GM04504 (cell line): ENCODE data around the gene CHRNG.
"Not testable (repeated sequence)": the region's sequence is repeated elsewhere in the genome, so short reads cannot be mapped to it uniquely, and the experiment has no call there.

Experiments
- DNase-seq: peaks from one replicate; pipeline ENCODE4 v3.0.0-alpha.2; 2012; ENCODE audit warnings: low read depth

Gene CHRNG

GRCh38 chr2:232528746-232529460 is 10.6 kb upstream of the CHRNG start:
- no peak for DNase-seq

- no peak for DNase-seq
Measured at GRCh38 chr2:232529806-232530547, 9.5 kb upstream of the CHRNG start.

- no peak for DNase-seq
Measured at GRCh38 chr2:232530626-232531260, 8.7 kb upstream of the CHRNG start.

GRCh38 chr2:232532419-232532818 is 7.1 kb upstream of the CHRNG start:
- no peak for DNase-seq

- DNase-seq, result not testable (repeated sequence)
Measured at GRCh38 chr2:232532821-232533220, 6.7 kb upstream of the CHRNG start.

GRCh38 chr2:232533944-232534710 is 5.4 kb upstream of the CHRNG start:
- no peak for DNase-seq

- DNase-seq, result no peak
Measured at GRCh38 chr2:232534940-232535651, 4.4 kb upstream of the CHRNG start.

- no peak for DNase-seq
Measured at GRCh38 chr2:232535761-232536530, 3.5 kb upstream of the CHRNG start.

- no peak for DNase-seq
Measured at GRCh38 chr2:232537079-232537478, 2.4 kb upstream of the CHRNG start.

- no peak for DNase-seq
Measured at GRCh38 chr2:232537499-232537898, 2.0 kb upstream of the CHRNG start.

GRCh38 chr2:232538671-232539070 is 821 bp upstream of the CHRNG start:
- no peak for DNase-seq

- no peak for DNase-seq
Measured at GRCh38 chr2:232540441-232541041, 1.0 kb downstream of the CHRNG start.

GRCh38 chr2:232541195-232541960 is 1.9 kb downstream of the CHRNG start:
- DNase-seq, result no peak

GRCh38 chr2:232541961-232542714 is 2.6 kb downstream of the CHRNG start:
- no peak for DNase-seq

GRCh38 chr2:232542715-232543467 is 3.4 kb downstream of the CHRNG start:
- no peak for DNase-seq

GRCh38 chr2:232543491-232543890 is 4.0 kb downstream of the CHRNG start:
- no peak for DNase-seq

GRCh38 chr2:232543928-232544631 is 4.6 kb downstream of the CHRNG start:
- DNase-seq, result no peak

GRCh38 chr2:232544674-232545073 is 5.2 kb downstream of the CHRNG start:
- DNase-seq, result no peak
